HepG2 (cell line): Measurements from ENCODE around the gene ACAP1. TPM values are rescaled to one million over a fixed set of nuclear protein-coding genes. Genes with fewer than 3 reads are reported as not detected.

Source experiments
- CREM ChIP-seq, 2 experiments: sonication (generic) in 1 of 2; formaldehyde crosslinking in 1 of 2; IDR thresholded peaks; 2 replicates each; pipeline versions ENCODE4 v1.4.0 to v1.6.1; 2016 to 2020; ENCODE audit warnings: antibody characterized with exemption in 1 of 2, mild to moderate bottlenecking in 1 of 2, missing genetic modification reagents in 1 of 2
- EP300 ChIP-seq, 3 experiments: sonication (generic) in 1 of 3; formaldehyde crosslinking in 1 of 3; IDR thresholded peaks; 2 replicates each; pipeline versions ENCODE4 v1.5.1 to v1.6.1; 2011 to 2020; ENCODE audit warnings: low read depth in 2 of 3, low read length in 2 of 3, borderline replicate concordance in 1 of 3, improper control_type of control experiment in 1 of 3, mild to moderate bottlenecking in 1 of 3, missing genetic modification reagents in 1 of 3, moderate library complexity in 1 of 3
- HNRNPL ChIP-seq: fragments of 200-400 bp; formaldehyde crosslinking; IDR thresholded peaks from 2 replicates; pipeline ENCODE4 v1.6.1; 2017; ENCODE audit warnings: mild to moderate bottlenecking, low read depth, low read length
- IRF2 ChIP-seq: IDR thresholded peaks from 2 replicates; pipeline ENCODE4 v1.6.1; 2018; ENCODE audit warnings: missing genetic modification reagents, missing compliant biosample characterization
- KDM3A ChIP-seq: IDR thresholded peaks from 2 replicates; pipeline ENCODE4 v1.6.1; 2018; ENCODE audit warnings: low read depth, missing compliant biosample characterization
- LCORL ChIP-seq, 2 experiments: fragments of 450-650 bp in 1 of 2; sonication (generic) in 1 of 2; formaldehyde crosslinking in 1 of 2; IDR thresholded peaks; 2 replicates each; pipeline versions ENCODE4 v1.5.0 to v1.6.1; 2017 to 2020; ENCODE audit warnings: antibody characterized with exemption in 1 of 2, missing genetic modification reagents in 1 of 2
- NFKB2 ChIP-seq: sonication (generic); formaldehyde crosslinking; IDR thresholded peaks from 2 replicates; pipeline ENCODE4 v1.4.0; 2020; ENCODE audit warnings: missing genetic modification reagents, borderline replicate concordance
- PHF21A ChIP-seq: sonication (generic); formaldehyde crosslinking; IDR thresholded peaks from 2 replicates; pipeline ENCODE4 v1.5.0; 2020; ENCODE audit warnings: mild to moderate bottlenecking, missing genetic modification reagents
- POGZ ChIP-seq: sonication (generic); formaldehyde crosslinking; IDR thresholded peaks from 2 replicates; pipeline ENCODE4 v1.4.0; 2020; ENCODE audit warnings: mild to moderate bottlenecking, missing genetic modification reagents
- RFXANK ChIP-seq: IDR thresholded peaks from 2 replicates; pipeline ENCODE4 v1.6.1; 2016
- RXRB ChIP-seq: IDR thresholded peaks from 2 replicates; pipeline ENCODE4 v1.6.1; 2016; ENCODE audit warnings: borderline replicate concordance, missing genetic modification reagents, missing compliant biosample characterization
- ZFYVE20 ChIP-seq: sonication (generic); formaldehyde crosslinking; IDR thresholded peaks from 2 replicates; pipeline ENCODE4 v1.8.0; 2023; ENCODE audit warnings: low read depth, mild to moderate bottlenecking, moderate library complexity, missing genetic modification reagents, borderline replicate concordance
- ZNF383 ChIP-seq: sonication (generic); formaldehyde crosslinking; IDR thresholded peaks from 2 replicates; pipeline ENCODE4 v1.4.0; 2020; ENCODE audit warnings: missing genetic modification reagents, mild to moderate bottlenecking, borderline replicate concordance
- ZNF431 ChIP-seq: sonication (generic); formaldehyde crosslinking; IDR thresholded peaks from 2 replicates; pipeline ENCODE4 v1.9.0; 2022; ENCODE audit warnings: missing genetic modification reagents, low read depth, mild to moderate bottlenecking, borderline replicate concordance
- ZNF44 ChIP-seq: sonication (generic); formaldehyde crosslinking; IDR thresholded peaks from 2 replicates; pipeline ENCODE4 v1.5.1; 2020; ENCODE audit warnings: mild to moderate bottlenecking, missing genetic modification reagents
- ZNF660 ChIP-seq: sonication (generic); formaldehyde crosslinking; IDR thresholded peaks from 2 replicates; pipeline ENCODE4 v1.5.1; 2020; ENCODE audit warnings: mild to moderate bottlenecking, low read depth, missing genetic modification reagents, borderline replicate concordance
- ZNF781 ChIP-seq: sonication (generic); formaldehyde crosslinking; IDR thresholded peaks from 2 replicates; pipeline ENCODE4 v1.5.1; 2020; ENCODE audit warnings: borderline replicate concordance, mild to moderate bottlenecking, missing genetic modification reagents; ENCODE audit errors: not compliant biosample characterization
- polyA plus RNA-seq, 8 experiments: library from polyadenylated mRNA; depleted of rRNA in 3 of 8; stranded (reverse) in 7 of 8; unstranded in 1 of 8; fragments of >200 nt; fragmentation: Illumina TruSeq in 4 of 8; extraction: Trizol in 4 of 8; gene quantifications; 2 replicates each; pipeline versions ENCODE4 v1.2.1 to v1.2.3, GENCODE V29; 2011 to 2016; ENCODE audit warnings: low read depth in 4 of 8, missing spikeins in 1 of 8, mixed read lengths in 1 of 8; ENCODE audit not compliant: insufficient read depth in 1 of 8
- total RNA-seq, 5 experiments: library from RNA; depleted of rRNA; stranded (reverse); fragments of >200 nt; fragmentation: Illumina TruSeq; extraction: Trizol; gene quantifications; 2 replicates each; pipeline ENCODE4 v1.2.3, GENCODE V29; 2016; ENCODE audit warnings: low read depth in 1 of 5
- TF ChIP-seq, protein P1 (sequence below): sonication (generic); formaldehyde crosslinking; IDR thresholded peaks from 2 replicates; pipeline ENCODE4 v1.4.0; 2020; ENCODE audit warnings: mild to moderate bottlenecking, missing genetic modification reagents
- TF ChIP-seq, protein P2 (sequence below): sonication (generic); formaldehyde crosslinking; IDR thresholded peaks from 2 replicates; pipeline ENCODE4 v1.5.0; 2020; ENCODE audit warnings: mild to moderate bottlenecking, missing genetic modification reagents, borderline replicate concordance
- TF ChIP-seq, protein P3 (sequence below): sonication (generic); formaldehyde crosslinking; IDR thresholded peaks from 2 replicates; pipeline ENCODE4 v1.8.1; 2023; ENCODE audit warnings: missing genetic modification reagents, mild to moderate bottlenecking, borderline replicate concordance

Gene ACAP1
- total and polyA plus RNA-seq, 2 of the 13 experiments (the other 11 are each of a cell fraction or from before 2014, with no cell fraction given) = 1.3 to 2.5 TPM

DNA sequence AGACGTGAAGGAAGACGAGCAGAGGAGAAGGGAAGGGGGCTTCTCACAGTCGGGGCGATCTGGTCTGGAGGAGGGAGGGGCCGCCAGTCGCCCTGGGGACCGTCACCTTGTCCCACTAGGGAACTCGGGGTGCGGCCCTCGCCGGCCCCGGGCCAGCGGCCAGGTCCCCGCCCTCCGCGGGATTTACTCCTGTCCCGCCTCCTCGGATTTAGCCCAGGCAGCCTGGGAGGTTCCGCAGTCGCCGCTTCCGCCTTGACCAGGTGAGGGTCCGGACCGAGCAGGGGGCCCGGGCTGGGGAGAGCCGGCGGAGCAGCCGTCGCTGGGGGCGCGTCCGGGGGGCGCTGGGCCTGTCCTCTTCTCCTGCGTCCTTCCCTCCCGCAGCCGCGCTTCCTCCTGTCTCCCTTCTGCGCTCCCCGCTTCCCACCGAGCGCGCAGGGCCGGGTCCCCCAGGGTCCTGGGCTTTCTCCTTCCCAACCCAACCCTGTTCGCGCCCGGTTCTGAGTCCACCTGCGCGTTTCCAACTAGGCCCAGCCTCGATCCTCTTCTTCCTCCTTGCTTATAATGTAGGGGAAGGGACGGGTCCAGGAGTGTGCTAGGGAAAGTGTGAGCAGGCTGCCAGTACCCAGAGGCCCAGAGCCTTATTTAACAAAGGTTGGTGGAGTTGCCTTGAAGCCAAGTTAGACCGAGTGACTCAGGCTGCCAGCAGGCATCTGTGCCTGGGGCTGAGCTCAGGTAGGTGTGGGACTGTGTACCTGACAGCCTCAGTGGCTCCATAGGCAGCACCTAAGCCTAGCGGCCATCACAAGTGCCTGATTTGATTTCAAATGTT lies 44.7 kb downstream of the ACAP1 start, which contains the start of gene TNK1 (continued):
- TF ChIP-seq, protein P1, sequence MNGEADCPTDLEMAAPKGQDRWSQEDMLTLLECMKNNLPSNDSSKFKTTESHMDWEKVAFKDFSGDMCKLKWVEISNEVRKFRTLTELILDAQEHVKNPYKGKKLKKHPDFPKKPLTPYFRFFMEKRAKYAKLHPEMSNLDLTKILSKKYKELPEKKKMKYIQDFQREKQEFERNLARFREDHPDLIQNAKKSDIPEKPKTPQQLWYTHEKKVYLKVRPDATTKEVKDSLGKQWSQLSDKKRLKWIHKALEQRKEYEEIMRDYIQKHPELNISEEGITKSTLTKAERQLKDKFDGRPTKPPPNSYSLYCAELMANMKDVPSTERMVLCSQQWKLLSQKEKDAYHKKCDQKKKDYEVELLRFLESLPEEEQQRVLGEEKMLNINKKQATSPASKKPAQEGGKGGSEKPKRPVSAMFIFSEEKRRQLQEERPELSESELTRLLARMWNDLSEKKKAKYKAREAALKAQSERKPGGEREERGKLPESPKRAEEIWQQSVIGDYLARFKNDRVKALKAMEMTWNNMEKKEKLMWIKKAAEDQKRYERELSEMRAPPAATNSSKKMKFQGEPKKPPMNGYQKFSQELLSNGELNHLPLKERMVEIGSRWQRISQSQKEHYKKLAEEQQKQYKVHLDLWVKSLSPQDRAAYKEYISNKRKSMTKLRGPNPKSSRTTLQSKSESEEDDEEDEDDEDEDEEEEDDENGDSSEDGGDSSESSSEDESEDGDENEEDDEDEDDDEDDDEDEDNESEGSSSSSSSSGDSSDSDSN (CRISPR knock-in tag) = peak; percentile 32; the same call in 1 of the 2 replicates
- TF ChIP-seq IRF2 (CRISPR knock-in tag) = 0 out of 2 replicates have a peak, but pooled peaks have one; percentile 9
- TF ChIP-seq RFXANK (CRISPR knock-in tag) = no peak
- TF ChIP-seq, protein P2, sequence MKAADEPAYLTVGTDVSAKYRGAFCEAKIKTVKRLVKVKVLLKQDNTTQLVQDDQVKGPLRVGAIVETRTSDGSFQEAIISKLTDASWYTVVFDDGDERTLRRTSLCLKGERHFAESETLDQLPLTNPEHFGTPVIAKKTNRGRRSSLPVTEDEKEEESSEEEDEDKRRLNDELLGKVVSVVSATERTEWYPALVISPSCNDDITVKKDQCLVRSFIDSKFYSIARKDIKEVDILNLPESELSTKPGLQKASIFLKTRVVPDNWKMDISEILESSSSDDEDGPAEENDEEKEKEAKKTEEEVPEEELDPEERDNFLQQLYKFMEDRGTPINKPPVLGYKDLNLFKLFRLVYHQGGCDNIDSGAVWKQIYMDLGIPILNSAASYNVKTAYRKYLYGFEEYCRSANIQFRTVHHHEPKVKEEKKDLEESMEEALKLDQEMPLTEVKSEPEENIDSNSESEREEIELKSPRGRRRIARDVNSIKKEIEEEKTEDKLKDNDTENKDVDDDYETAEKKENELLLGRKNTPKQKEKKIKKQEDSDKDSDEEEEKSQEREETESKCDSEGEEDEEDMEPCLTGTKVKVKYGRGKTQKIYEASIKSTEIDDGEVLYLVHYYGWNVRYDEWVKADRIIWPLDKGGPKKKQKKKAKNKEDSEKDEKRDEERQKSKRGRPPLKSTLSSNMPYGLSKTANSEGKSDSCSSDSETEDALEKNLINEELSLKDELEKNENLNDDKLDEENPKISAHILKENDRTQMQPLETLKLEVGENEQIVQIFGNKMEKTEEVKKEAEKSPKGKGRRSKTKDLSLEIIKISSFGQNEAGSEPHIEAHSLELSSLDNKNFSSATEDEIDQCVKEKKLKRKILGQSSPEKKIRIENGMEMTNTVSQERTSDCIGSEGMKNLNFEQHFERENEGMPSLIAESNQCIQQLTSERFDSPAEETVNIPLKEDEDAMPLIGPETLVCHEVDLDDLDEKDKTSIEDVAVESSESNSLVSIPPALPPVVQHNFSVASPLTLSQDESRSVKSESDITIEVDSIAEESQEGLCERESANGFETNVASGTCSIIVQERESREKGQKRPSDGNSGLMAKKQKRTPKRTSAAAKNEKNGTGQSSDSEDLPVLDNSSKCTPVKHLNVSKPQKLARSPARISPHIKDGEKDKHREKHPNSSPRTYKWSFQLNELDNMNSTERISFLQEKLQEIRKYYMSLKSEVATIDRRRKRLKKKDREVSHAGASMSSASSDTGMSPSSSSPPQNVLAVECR (CRISPR knock-in tag) = peak; percentile 83
- no peak for TF ChIP-seq POGZ (CRISPR knock-in tag)
- TF ChIP-seq ZNF431 (CRISPR knock-in tag) = no peak
- TF ChIP-seq ZNF44 (CRISPR knock-in tag) = no peak
- TF ChIP-seq, protein P3, sequence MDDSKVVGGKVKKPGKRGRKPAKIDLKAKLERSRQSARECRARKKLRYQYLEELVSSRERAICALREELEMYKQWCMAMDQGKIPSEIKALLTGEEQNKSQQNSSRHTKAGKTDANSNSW (CRISPR knock-in tag) = no peak
- no peak for TF ChIP-seq HNRNPL
- TF ChIP-seq ZNF781 = no peak
- TF ChIP-seq CREM (IDR thresholded peaks at IDR 0.05) = no peak
- TF ChIP-seq CREM (CRISPR knock-in tag; IDR thresholded peaks at IDR 0.05) = no peak
- no peak for TF ChIP-seq ZNF383 (CRISPR knock-in tag)
- no peak for TF ChIP-seq ZFYVE20
- no peak for TF ChIP-seq EP300 (IDR thresholded peaks at IDR 0.05; ENCODE audit: low read depth in 2 of 2, low read length in 2 of 2)
- TF ChIP-seq EP300 (CRISPR knock-in tag; IDR thresholded peaks at IDR 0.05; ENCODE audit: borderline replicate concordance) = no peak
- peak; percentile 21; the same call in 1 of the 2 replicates for TF ChIP-seq RXRB (CRISPR knock-in tag)
- TF ChIP-seq KDM3A = no peak
- peak; percentile 53 for TF ChIP-seq PHF21A (CRISPR knock-in tag)
- no peak for TF ChIP-seq NFKB2
- TF ChIP-seq ZNF660 (CRISPR knock-in tag) = no peak
- TF ChIP-seq LCORL (IDR thresholded peaks at IDR 0.05) = no peak
- TF ChIP-seq LCORL (CRISPR knock-in tag; IDR thresholded peaks at IDR 0.05) = peak; percentile 75; the same call in 1 of the 2 replicates
